Endothelial cell (in vitro differentiated cells): Measurements from ENCODE around the gene PDZRN4. TPM values are rescaled to one million over a fixed set of nuclear protein-coding genes. Genes with fewer than 3 reads are reported as not detected.

Experiments used
- DNase-seq: peaks from one replicate; pipeline ENCODE4 v3.0.0; 2021; ENCODE audit warnings: low spot score
- H3K27ac Mint-ChIP-seq: one replicate; pipeline ENCODE4 v1.8.0; 2021; ENCODE audit warnings: mixed read lengths, inconsistent platforms; ENCODE audit not compliant: unreplicated experiment
- H3K27me3 Mint-ChIP-seq: one replicate; pipeline ENCODE4 v1.8.0; 2021; ENCODE audit warnings: mild to moderate bottlenecking, moderate library complexity, mixed read lengths, inconsistent platforms; ENCODE audit not compliant: unreplicated experiment
- H3K36me3 Mint-ChIP-seq: one replicate; pipeline ENCODE4 v1.8.0; 2021; ENCODE audit warnings: mild to moderate bottlenecking, low read depth, mixed read lengths, inconsistent platforms; ENCODE audit not compliant: unreplicated experiment
- H3K4me1 Mint-ChIP-seq: one replicate; pipeline ENCODE4 v1.8.0; 2021; ENCODE audit warnings: mild to moderate bottlenecking, mixed read lengths, inconsistent platforms; ENCODE audit not compliant: unreplicated experiment
- H3K4me3 Mint-ChIP-seq: one replicate; pipeline ENCODE4 v1.8.0; 2021; ENCODE audit warnings: mild to moderate bottlenecking, mixed read lengths, inconsistent platforms; ENCODE audit not compliant: unreplicated experiment
- H3K9me3 Mint-ChIP-seq: one replicate; pipeline ENCODE4 v1.8.0; 2021; ENCODE audit warnings: mixed read lengths, inconsistent platforms; ENCODE audit not compliant: unreplicated experiment
- total RNA-seq: library from RNA; stranded (reverse); fragmentation: NEBNext Ultra II Directional; extraction: Animal tissue kit (Norgen Biotek cat#: 25700); gene quantifications from one replicate; pipeline ENCODE4 v1.2.1, GENCODE V29; 2021; ENCODE audit not compliant: unreplicated experiment
- TF ChIP-seq, protein P1 (sequence below): fragments of 200-600 bp; sonication (generic); IDR thresholded peaks from one replicate; pipeline ENCODE4 v1.5.0; 2021; ENCODE audit warnings: antibody characterized with exemption; ENCODE audit not compliant: unreplicated experiment

Gene PDZRN4
- total RNA-seq, 1 donor from 2014 or later, result not detected

DNA sequence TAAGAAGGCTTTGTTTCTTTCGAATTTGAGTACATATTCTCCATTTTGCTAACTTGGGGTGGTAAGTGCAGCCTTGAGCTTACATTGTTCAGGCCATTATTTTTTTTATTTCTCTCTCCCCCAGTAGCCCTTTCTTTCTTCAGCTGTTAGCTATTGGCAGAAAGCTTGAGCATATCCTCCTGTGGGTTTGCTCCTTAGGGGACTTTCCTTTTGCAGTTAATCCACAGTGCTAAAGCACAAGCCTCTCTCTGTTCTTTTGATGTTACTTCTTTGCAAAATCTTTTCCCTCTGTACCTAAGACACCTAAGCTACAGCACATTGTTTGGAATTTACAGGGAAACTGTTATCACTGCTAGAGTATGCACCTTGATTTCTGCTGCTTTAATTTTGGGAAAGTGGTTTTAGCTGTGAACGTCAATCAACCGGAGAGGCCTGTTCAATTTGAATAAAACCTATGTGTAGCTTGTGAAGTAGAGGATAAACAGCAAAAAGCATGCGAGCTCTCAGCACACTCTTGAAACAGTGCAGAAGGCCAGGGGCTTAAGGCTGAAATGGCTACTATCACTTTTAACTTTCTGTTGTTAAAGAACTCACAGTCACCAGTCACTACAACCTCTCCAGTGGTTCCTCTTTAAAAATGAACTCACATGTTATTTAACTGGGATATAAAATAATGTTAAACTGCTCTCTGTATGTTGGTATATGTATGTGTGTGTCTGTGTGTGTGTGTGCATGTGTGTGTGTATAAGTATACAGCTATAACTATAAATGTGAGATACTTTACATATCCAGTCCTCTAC lies 139.2 kb downstream of the PDZRN4 start:
- no peaks in the 10 kb centered on the region for H3K4me1 Mint-ChIP-seq
- no peaks in the 10 kb centered on the region for H3K9me3 Mint-ChIP-seq
- H3K27ac Mint-ChIP-seq, result no peak overlapping the region
- TF ChIP-seq, protein P1, sequence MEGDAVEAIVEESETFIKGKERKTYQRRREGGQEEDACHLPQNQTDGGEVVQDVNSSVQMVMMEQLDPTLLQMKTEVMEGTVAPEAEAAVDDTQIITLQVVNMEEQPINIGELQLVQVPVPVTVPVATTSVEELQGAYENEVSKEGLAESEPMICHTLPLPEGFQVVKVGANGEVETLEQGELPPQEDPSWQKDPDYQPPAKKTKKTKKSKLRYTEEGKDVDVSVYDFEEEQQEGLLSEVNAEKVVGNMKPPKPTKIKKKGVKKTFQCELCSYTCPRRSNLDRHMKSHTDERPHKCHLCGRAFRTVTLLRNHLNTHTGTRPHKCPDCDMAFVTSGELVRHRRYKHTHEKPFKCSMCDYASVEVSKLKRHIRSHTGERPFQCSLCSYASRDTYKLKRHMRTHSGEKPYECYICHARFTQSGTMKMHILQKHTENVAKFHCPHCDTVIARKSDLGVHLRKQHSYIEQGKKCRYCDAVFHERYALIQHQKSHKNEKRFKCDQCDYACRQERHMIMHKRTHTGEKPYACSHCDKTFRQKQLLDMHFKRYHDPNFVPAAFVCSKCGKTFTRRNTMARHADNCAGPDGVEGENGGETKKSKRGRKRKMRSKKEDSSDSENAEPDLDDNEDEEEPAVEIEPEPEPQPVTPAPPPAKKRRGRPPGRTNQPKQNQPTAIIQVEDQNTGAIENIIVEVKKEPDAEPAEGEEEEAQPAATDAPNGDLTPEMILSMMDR, result no peak
- H3K4me3 Mint-ChIP-seq, result no peak overlapping the region
- no peaks in the 10 kb centered on the region for H3K36me3 Mint-ChIP-seq
- DNase-seq, result no peak
- no peaks in the 10 kb centered on the region for H3K27me3 Mint-ChIP-seq

GRCh38 chr12:41333974-41334373 lies 145.9 kb downstream of the PDZRN4 start:
- Mint-ChIP-seq H3K27me3 (no peaks in the 10 kb centered on the region), H3K27ac (no peak overlapping the region), H3K36me3 (no peaks in the 10 kb centered on the region), H3K4me1 (peaks cover 7% of the 10 kb centered on the region), H3K4me3 (no peak overlapping the region), H3K9me3 (no peaks in the 10 kb centered on the region)
- TF ChIP-seq, protein P1, result no peak
- DNase-seq, result no peak

DNA sequence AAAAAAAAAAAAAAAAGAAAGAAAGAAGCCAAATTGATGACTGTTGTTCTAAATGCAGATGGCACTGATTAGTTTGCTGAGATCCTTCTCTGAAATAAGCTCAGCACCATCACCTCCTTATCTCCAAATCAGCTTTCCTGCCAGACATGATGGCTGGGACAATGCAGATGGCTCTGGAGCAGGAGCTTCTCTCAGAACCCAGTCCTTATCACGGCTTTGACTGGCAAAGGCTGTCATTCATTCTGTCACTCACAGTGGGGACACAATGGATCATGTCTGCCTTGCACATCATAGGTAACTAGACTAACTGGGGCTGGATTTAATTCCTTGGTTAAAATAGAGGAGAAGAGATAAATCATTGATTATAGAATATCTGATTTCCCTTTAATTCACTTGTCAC lies 146.3 kb downstream of the PDZRN4 start:
- Mint-ChIP-seq H3K9me3 (no peaks in the 10 kb centered on the region), H3K4me3 (no peak overlapping the region), H3K27ac (no peak overlapping the region), H3K27me3 (no peaks in the 10 kb centered on the region), H3K4me1 (peaks cover 7% of the 10 kb centered on the region), H3K36me3 (no peaks in the 10 kb centered on the region)
- TF ChIP-seq, protein P1, result no peak
- DNase-seq, result no peak

DNA sequence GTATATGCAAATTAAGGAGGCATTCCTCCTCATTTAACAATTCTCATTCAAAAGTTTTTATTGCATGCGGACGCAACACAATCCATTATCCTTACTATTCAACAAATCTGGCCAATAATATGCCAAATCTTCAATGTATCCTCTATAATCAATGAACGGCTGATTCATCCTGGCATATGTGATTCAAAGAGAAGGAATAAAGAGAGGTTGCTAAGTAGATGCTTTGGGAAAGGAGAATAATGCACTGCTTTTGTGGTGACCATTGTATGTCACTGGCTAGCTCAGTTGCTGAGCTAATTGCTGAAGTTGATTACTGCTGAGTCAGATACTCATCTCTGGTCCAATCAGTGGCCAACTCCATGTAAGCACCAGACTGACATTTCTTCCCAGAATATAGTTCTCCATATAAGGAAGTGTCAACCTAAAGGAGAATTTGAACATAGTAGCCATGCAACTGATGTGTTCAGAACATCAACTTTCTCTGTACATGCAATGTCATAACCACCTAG lies 148.0 kb downstream of the PDZRN4 start:
- TF ChIP-seq, protein P1, result no peak
- Mint-ChIP-seq H3K9me3 (no peaks in the 10 kb centered on the region), H3K27ac (no peak overlapping the region), H3K36me3 (no peaks in the 10 kb centered on the region), H3K4me3 (no peak overlapping the region), H3K27me3 (no peaks in the 10 kb centered on the region), H3K4me1 (peaks cover 7% of the 10 kb centered on the region)
- DNase-seq, result no peak

GRCh38 chr12:41339784-41340183 lies 151.7 kb downstream of the PDZRN4 start:
- Mint-ChIP-seq H3K27me3 (no peaks in the 10 kb centered on the region), H3K9me3 (no peaks in the 10 kb centered on the region), H3K4me1 (no peaks in the 10 kb centered on the region), H3K4me3 (no peak overlapping the region), H3K36me3 (no peaks in the 10 kb centered on the region), H3K27ac (no peak overlapping the region)
- TF ChIP-seq, protein P1, result no peak
- DNase-seq, result no peak
